HG03045 (cell line): ENCODE data around the gene STK32A.
"Not testable (repeated sequence)": the region's sequence is repeated elsewhere in the genome, so short reads cannot be mapped to it uniquely, and the experiment has no call there.

ENCODE experiments used
- ATAC-seq: cut with Tn5 transposase; IDR thresholded peaks from one replicate; pipeline ENCODE4 v1.9.1; 2021; ENCODE audit warnings: mild to moderate bottlenecking, moderate library complexity; ENCODE audit not compliant: unreplicated experiment

The STK32A gene

GRCh38 chr5:147234825-147235635 is at the start of gene STK32A:
TSS of gene STK32A (plus strand) at chr5:147235026. CDS start at chr5:147239635, 4,609 bp downstream.
- no peak for ATAC-seq

GRCh38 chr5:147187099-147187540 is 47.7 kb upstream of the STK32A start:
- no peak for ATAC-seq

DNA sequence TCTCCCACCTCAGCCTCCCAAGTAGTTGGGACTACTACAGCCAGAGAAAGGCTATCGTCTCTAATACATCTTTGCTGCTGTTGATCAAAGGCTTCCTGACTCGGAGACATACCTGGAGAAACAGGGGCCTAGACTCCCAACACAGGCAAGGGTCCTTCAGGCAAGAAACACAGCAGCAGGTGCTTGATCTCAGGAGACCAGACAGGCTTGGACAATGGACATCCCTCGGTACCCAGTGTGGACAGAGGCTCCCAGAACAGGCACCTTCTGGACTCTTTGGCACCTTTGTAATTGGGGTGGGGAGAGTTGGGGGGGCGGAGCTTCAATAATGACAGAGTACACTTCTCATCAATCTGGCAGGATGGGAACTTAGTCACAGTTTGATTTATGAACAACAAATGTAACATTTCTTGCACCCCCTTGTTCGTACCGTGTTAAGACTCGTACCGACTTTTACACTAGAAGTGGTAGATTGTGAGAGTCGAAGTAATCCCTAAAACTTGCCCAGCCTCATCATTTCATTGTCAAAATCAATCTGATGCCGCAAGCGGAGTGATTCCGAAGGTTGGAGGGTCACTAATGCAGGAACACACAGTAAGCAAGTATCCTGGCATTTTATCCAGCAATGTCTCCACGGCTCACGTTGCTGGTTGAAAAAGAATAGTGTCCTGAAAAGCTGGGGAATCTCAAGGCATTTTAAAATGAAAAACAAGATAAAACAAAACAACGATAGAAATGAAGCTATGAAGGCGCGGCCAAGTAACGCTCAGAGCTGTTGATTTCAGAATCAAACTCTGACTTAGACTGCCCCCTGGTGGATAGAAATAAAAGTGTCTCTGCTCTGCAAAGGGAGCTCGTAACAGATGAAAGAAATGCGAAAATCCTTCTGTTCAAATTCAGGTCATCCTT is 46.4 kb upstream of the STK32A start:
- peak; percentile 83 for ATAC-seq

GRCh38 chr5:147189109-147189424 is 45.8 kb upstream of the STK32A start:
- peak; percentile 31 for ATAC-seq

- no peak for ATAC-seq
These were observed 44.5 kb upstream of the STK32A start for GRCh38 chr5:147190331-147190730.

GRCh38 chr5:147193123-147193522 is 41.7 kb upstream of the STK32A start:
- no peak for ATAC-seq

DNA sequence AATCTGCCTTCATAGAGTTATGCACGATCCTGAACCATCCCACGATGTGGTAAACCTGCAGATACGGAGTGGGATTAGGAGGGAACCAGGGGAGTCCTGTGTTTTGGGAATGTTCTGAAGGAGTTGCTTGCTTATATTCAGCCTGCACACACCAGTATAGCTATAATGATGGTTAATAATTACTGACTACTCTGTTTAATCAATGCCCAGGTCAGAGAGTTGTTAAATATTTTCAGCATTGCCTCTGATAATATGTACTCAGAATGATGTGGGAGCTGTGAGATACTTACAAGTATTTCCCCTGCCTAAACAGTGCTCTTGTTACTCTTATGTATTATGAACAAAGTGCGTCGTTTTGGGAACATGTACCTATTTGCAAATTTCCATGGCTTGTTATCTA is 34.8 kb upstream of the STK32A start:
- no peak for ATAC-seq

- ATAC-seq = no peak
These were observed 31.6 kb upstream of the STK32A start for GRCh38 chr5:147203213-147203612.

DNA sequence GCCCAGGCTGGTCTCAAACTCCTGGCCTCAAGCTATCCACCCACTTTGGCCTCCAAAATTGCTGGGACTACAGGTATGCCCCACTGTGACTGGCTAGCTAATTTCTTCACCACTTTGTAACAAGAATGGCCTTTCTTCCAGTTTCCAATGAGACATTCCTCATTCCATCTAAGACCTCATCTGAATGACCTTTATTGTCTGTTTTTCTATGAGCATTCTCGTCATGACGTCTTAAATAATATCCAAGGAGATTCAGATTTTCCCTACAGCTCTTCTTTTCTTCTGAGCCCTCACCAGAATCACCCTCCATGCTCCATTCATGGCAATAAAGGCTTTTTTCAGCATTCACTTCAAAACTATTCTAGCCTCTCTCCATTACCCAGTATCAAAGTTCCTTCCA is 30.2 kb upstream of the STK32A start:
- ATAC-seq = no peak

DNA sequence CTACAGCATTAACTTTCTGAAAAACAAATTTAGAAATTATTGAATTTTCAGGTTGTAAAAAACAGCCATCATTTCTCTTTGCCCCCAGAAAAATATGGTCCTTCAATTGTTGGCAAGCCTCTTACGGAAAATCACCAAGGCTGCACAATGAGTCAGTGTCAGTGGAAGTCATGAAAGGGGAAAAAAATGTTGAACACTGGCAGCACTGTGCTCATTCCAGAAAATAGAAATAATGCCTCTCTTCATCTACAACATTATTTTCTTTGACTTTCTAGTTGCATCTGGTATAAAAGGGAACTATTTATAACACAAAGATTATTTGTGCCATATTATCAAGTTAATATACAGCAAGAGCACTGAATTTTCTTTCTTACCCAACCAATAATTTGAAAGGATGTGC is 26.7 kb upstream of the STK32A start:
- ATAC-seq = no peak

- no peak for ATAC-seq
These were observed 18.2 kb upstream of the STK32A start for GRCh38 chr5:147216552-147217154.

- no peak for ATAC-seq
These were observed 11.5 kb upstream of the STK32A start for GRCh38 chr5:147223343-147223742.

- no peak for ATAC-seq
These were observed 10.7 kb upstream of the STK32A start for GRCh38 chr5:147223948-147224791.

DNA sequence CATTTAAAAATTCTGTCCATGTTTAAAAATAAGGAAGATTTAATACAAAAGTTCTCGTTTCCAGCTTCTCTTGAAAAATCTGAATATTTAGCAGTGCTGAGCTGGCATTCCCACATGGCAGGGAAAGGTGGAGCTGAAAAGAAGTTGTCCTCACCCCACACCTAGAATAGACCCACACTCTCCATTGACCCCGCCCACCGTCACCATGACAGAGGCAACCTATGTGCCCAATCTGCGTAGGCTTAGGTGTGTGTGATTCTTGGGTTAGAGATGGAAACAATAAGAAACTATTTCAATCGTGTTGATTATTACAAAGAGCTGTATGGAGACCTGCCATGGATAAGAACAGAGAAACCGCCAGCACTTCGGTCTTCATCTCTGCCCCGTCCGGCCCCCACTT is 8.9 kb upstream of the STK32A start:
- ATAC-seq = no peak

- no peak for ATAC-seq
These were observed 8.3 kb upstream of the STK32A start for GRCh38 chr5:147226512-147226911.

DNA sequence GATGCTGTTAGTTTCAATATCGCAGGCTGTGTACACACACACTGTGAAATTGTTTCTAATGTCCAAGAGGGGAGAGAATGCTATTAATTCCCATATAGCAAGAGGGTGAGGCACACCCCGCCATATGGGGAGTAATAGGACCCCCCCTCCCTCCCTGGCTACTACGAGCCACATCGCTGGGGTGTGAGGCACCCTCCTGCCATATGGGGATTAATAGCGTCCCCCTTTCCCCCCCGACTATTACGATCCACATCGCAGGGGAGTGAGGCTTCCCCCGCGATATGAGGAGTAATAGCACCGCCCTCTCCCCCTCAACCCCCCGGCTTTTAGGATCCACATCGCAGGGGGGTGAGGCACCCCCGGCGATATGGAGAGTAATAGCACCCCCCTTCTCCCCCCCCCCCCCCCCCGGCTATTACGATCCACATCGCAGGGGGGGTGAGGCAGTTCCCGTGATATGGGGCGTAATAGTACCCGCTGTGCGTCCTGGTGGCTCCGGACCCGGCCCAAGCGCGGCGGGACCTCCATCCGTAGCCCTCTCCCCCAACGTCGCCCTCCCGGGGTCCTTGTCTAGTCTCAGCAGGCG is 494 bp upstream of the STK32A start:
- no peak for ATAC-seq

- ATAC-seq = no peak
These were observed 5.6 kb downstream of the STK32A start for GRCh38 chr5:147240266-147240985.

GRCh38 chr5:147243238-147243637 is 8.4 kb downstream of the STK32A start:
- not testable (repeated sequence) for ATAC-seq

GRCh38 chr5:147245381-147246165 is 10.7 kb downstream of the STK32A start:
- no peak for ATAC-seq
